EH (cell line): ENCODE measurements around the gene MAVS.

Experiments used
- DNase-seq: peaks from one replicate; pipeline ENCODE4 v3.0.0-alpha.2; 2015; ENCODE audit warnings: low read depth

Gene MAVS

DNA sequence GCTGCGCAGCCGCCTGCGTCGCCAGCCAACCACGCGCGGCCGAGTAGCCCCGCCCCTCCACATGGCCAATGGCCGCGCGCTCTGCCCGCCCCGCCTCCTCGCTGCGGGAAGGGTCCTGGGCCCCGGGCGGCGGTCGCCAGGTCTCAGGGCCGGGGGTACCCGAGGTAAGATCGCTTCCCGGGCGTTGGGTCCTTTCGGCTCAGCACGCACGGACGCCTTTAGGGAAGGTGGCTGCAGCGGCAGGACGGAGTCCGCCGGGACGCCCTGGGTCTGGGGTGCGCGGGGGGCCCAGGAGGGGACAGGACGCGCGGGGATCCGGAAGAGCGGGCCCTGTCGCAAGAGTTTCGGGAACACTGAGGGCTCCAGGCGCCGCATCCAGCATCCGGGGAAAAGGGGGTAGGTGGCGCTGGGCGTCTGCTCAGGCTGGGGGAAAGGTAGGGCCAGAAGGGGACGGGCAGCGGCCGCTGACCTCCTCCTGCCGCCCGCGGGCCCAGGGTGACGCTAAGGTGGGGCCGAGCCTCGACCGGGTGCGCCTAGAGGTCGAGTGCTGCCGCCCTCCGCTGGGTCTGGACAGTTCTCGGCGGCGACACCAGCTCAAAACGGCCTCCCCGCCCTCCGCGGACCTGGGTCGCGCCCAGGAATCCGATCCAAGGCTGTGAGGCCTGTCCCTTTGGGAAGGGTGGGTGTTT, at the start of gene MAVS:
Gene MAVS (plus strand): TSS at position 95 of the 689 bp plus-strand sequence. CDS start 7,791 bp downstream, outside the sequence.
- peak; percentile 83 for DNase-seq

DNA sequence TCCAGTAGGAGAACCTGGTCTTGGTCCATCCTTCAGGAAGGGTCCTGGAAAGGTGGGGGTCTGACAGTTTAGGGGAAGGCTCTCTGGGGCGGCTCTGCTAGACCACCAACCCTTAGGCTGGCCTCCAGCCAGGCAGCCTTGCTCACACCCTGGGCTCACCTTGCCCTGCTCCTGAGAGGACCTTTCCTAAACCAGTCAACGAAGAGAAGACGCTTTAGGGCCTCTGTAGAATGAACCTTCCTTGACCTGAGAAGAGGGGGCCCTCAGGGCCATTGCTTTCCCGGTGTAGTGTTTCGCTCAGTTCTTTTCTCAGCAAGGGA, 49.4 kb upstream of the MAVS start:
- no peak for DNase-seq

DNA sequence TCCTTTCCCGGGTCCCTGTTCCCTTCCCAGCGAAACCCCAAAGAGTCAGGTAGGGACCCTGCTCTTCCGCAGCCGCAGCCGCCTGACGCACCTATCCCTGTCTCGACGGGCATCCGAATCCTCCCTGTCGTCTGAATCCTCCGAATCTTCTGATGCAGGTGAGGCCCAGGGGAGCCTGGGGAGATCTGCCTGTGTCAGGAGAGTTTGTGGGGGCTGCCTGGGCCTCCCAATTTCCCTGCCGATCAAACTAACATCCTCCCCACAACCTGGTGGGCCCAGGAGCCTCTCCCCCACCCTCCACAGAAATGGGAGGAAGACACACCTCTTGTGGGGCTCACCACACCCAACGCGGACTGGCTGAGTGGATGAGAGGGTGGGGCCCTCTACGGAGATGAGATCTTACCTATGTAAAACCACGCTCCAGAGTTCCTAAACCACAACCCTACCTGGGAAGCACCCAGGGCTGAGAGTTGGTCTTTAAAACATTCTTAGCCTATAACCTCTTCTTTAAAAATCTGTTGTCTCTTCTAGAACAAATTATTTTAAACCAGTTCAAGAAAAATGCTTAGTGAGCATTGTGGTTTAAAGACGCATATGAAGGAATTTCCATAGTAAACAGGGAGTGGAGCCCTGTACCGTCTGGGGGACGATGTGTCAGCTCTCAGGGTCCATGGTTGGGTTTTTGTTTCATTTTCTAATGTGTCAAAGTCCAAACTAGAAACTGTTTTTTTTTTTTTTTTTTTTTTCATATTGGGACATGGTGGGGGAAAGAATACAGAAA, 48.9 kb upstream of the MAVS start:
- peak; percentile 69 for DNase-seq

- no peak for DNase-seq
Measured at GRCh38 chr20:3798373-3798768, 48.3 kb upstream of the MAVS start.

DNA sequence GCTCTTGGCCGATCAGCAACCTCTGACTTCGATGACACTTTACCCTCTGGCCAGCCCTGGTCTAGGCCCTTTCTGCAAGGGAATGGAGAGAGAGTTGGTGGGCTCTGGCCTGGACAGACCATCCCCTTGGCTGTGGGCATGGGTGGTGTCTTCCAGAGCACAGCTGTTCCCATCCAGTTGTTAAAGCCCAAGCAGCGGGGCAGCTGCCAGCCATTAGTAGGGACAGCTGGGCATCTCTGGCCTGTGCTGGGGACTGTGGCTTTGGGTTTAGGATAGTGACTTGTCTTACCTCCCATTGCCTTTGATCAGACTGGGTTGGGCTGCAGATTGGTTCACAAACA, 47.8 kb upstream of the MAVS start:
- no peak for DNase-seq

GRCh38 chr20:3800256-3800877, 46.3 kb upstream of the MAVS start:
- DNase-seq, result no peak

- no peak for DNase-seq
Measured at GRCh38 chr20:3800878-3801260, 45.8 kb upstream of the MAVS start.

GRCh38 chr20:3801299-3801698, 45.3 kb upstream of the MAVS start:
- no peak for DNase-seq

GRCh38 chr20:3801846-3802245, 44.8 kb upstream of the MAVS start:
- no peak for DNase-seq

DNA sequence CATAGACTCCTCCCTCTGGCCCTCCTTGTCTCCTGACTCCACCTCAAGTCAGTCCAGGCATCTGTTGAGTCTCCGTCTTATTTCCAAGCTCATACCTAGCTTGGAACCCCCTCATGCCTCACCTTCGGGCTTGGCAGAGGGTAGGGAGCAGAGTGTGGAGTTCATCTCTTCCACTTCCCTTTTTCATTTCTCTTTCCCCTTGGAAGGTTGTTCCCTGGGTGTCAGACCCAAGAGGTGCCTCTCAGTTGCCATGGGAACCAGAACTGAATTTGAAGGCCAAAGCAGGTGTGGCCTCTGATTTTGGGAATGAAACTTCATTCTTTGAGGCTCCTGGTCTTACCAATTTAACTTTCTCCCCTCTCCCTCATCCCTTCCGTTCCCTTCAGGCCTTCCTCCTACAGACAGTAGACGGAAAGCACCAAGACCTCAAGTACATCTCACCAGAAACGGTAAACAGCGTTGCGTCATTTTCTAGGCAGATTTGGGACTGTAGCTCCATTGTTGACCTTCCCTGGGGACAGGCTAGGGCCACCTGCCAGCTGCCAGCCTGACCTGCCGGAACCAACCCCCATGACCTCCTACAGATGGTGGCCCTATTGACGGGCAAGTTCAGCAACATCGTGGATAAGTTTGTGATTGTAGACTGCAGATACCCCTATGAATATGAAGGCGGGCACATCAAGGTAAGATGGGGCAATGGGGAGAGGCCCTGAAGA, 44.0 kb upstream of the MAVS start:
- DNase-seq, result no peak

DNA sequence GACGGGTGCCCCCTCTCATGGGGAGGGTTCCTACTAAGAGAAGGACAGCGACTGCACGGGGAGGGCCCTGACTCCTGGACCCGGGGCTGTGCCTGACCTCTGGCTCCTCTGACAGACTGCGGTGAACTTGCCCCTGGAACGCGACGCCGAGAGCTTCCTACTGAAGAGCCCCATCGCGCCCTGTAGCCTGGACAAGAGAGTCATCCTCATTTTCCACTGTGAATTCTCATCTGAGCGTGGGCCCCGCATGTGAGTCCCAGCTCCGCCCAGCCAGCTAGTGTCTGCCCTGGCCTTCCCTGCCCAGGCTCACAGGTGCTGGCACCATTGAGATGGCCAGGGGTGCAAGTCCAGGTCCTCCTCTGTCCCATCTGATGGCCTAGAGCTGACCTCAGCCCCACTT, 43.3 kb upstream of the MAVS start:
- no peak for DNase-seq

DNA sequence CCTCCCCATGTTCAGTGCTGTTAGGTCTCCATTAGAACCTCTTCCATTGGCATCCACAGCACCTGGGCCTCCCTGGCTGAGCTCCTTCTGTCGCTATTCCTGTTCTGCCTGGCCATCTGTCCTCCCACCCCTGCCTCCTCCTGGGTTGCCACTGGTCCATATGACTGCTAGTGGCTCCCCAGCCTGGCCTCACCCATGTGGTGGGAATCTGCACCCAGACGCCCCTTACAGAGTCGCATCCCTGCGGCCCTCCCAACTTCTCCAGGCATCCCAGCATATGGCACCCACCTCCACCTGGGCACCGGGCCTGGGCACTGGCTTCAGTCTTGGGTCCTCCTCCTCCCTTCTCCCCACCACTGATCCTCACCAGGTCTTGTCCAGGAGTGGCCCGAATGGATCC, 42.8 kb upstream of the MAVS start:
- no peak for DNase-seq

GRCh38 chr20:3804254-3804751, 42.3 kb upstream of the MAVS start:
- DNase-seq, result no peak

DNA sequence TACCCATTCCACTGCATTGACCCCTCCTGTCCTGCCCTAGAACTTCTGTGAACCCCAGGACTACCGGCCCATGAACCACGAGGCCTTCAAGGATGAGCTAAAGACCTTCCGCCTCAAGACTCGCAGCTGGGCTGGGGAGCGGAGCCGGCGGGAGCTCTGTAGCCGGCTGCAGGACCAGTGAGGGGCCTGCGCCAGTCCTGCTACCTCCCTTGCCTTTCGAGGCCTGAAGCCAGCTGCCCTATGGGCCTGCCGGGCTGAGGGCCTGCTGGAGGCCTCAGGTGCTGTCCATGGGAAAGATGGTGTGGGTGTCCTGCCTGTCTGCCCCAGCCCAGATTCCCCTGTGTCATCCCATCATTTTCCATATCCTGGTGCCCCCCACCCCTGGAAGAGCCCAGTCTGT, 41.9 kb upstream of the MAVS start:
- no peak for DNase-seq

- DNase-seq, result no peak
Measured at GRCh38 chr20:3808544-3808943, 38.1 kb upstream of the MAVS start.

DNA sequence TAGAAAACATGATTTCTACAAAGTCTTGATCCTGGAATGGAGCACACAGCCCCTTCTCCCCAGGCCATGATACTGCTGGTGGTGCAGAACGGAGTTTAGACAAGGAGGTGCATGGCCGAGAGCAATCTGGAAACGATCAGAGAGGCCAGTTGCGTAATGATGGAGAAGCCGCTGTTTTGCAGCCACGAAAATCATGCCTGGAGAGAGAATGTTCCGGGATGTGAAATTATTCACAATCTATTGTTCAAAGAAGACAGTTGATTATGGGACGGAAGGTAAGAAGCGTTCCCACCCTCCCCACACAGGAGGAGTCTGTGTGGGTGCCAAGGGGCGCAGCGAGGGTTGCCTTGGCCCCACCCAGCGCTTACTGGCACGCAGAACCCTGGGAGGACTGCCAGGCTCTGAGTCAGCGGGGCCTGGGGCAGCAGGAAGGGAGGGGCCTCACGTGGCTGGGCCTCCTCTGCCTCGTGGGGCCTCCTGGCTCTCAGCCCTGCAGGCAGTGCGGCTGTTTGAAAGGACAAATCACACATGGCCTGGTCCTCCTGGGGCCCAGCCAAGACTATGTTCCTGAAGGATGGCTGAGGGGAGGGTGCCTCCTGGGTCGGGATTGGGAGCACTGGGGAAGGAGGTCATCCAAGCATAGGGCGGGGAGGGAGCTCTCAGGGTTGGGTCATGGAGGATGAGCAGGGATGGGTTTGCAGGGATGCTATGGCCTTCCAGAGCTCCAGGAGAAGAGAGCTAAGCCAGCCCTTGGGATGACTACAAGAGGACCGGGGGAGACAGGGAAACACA, 35.0 kb upstream of the MAVS start:
- peak; percentile 99 for DNase-seq

DNA sequence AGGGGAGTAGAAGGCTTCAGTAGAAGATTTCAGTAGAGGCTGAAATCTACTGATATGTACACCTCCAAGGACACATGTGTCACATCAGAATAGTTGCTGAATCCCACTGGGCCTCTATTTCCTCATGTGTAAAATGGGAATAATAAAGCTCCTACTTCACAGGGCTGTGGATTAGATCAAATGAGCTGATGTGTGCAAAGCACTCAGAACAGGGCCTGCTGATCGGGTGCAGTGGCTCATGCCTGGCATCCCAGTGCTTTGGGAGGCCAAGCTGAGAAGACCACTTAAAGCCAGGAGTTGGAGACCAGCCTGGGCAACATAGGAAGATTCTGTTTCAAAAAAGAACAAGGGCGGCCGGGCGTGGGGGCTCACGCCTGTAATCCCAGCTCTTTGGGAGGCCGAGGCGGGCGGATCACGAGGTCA, 34.4 kb upstream of the MAVS start:
- no peak for DNase-seq

- no peak for DNase-seq
Measured at GRCh38 chr20:3812975-3813847, 33.4 kb upstream of the MAVS start.

DNA sequence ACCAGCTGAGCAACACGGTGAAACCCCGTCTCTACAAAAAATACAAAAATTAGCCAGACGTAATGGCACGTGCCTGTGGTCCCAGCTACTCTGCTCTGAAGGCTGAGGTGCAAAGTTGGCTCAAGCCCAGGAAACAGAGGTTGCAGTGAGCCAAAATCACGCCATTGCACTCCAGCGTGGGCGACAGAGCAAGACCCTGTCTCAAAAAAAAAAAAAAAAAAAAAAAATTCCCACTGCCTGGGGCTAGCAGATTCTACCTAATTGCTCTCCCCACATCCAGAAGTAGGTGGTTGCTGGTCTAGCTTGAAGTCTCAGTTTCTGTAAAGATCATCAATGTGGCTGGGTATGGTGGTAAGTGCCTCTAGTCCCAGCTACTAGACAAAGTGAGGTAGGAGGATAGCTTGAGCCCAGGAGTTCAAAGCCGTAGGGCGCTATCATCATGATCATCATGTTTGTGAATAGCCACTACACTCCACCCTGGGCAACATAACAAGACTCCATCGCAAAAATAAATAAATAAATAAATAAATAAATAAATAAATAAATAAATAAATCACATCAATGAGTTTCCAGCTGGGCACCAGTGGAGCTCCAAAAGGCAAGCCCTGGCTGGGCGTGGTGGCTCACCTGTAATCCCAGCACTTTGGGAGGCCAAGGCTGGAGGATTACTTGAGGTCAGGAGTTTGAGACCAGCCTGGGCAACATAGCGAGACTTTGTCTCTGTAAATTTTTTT, 32.6 kb upstream of the MAVS start:
- DNase-seq, result no peak

DNA sequence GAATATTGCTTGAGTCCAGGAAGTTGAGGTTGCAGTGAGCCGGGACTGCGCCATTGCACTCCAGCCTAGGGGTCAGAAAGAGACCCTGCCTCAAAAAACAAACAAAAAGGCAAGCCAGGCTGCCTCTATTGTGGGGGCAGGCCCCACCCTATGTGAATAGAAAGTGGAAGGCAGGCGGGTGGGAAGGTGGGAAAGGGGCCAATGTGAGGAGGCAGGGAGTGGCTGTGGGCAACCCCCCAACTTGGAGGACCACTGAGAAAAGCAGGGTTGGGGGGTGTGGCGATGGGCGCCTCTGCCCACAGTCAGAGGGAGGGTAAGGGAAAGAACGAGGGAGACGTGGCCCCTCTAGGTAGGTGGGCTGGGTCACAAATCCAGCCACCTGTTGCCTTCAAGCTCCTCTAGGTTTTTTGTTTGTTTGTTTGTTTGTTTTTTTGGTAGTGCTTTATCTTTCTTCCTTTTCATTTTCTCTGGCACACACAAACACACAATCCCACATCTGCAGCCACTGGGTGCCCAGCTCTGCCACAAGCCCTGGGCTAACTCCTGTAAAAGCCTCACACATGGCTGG, 31.6 kb upstream of the MAVS start:
- no peak for DNase-seq
